Fibroblast of lung (primary cell): ENCODE results near the gene REEP2. TPM values are rescaled to one million over a fixed set of nuclear protein-coding genes. Genes with fewer than 3 reads are reported as not detected.
A peak's percentile ranks its signal among the peaks of the same experiment; 100 is the strongest.
"Not testable (repeated sequence)": the region's sequence is repeated elsewhere in the genome, so short reads cannot be mapped to it uniquely, and the experiment has no call there.

Source experiments
- DNase-seq, 2 donors: peaks; one replicate each; pipeline versions ENCODE4 v3.0.0 to v3.0.0-alpha.2; 2010; ENCODE audit warnings: low read depth in 2 of 2
- H2AFZ ChIP-seq: 2 replicates; pipeline ENCODE4 v1.5.1; 2012; ENCODE audit warnings: low read length, control low read depth, inconsistent platforms
- H3K27ac ChIP-seq: 2 replicates; pipeline ENCODE4 v1.5.1; 2011; ENCODE audit warnings: low read length, control low read depth; ENCODE audit not compliant: insufficient read depth
- H3K27me3 ChIP-seq: 2 replicates; pipeline ENCODE4 v1.5.1; 2011; ENCODE audit warnings: mild to moderate bottlenecking, low read length; ENCODE audit not compliant: control insufficient read depth, insufficient read depth
- H3K36me3 ChIP-seq: 2 replicates; pipeline ENCODE4 v1.5.1; 2011; ENCODE audit warnings: low read length; ENCODE audit not compliant: control insufficient read depth, insufficient read depth
- H3K4me1 ChIP-seq: 2 replicates; pipeline ENCODE4 v1.5.1; 2011; ENCODE audit warnings: low read length; ENCODE audit not compliant: control insufficient read depth, insufficient read depth; ENCODE audit errors: extremely low read depth
- H3K4me2 ChIP-seq: 2 replicates; pipeline ENCODE4 v1.5.1; 2011; ENCODE audit warnings: low read length, control low read depth; ENCODE audit not compliant: insufficient read depth; ENCODE audit errors: extremely low read depth
- H3K4me3 ChIP-seq, 4 experiments: fragments of 200-600 bp in 1 of 4; sonication (generic) in 1 of 4; replicated peaks in 1 of 4; 2 replicates each; pipeline ENCODE4 v1.5.1; 2011 to 2016; ENCODE audit warnings: low read length in 4 of 4, low read depth in 3 of 4, mild to moderate bottlenecking in 3 of 4, control low read depth in 2 of 4, inconsistent platforms in 1 of 4, mixed read lengths in 1 of 4; ENCODE audit not compliant: insufficient read depth in 1 of 4; ENCODE audit errors: control extremely low read depth in 1 of 4
- H3K79me2 ChIP-seq: 2 replicates; pipeline ENCODE4 v1.5.1; 2012; ENCODE audit warnings: mild to moderate bottlenecking, low read length, inconsistent platforms; ENCODE audit not compliant: control insufficient read depth, insufficient read depth
- H3K9ac ChIP-seq: 2 replicates; pipeline ENCODE4 v1.5.1; 2011; ENCODE audit warnings: mild to moderate bottlenecking, low read length, control low read depth; ENCODE audit not compliant: insufficient read depth
- H3K9me3 ChIP-seq: 2 replicates; pipeline ENCODE4 v1.5.1; 2012; ENCODE audit warnings: low read depth, low read length; ENCODE audit not compliant: control insufficient read depth, insufficient read depth
- H4K20me1 ChIP-seq: 2 replicates; pipeline ENCODE4 v1.5.1; 2011; ENCODE audit warnings: low read length; ENCODE audit not compliant: control insufficient read depth, insufficient read depth; ENCODE audit errors: extremely low read depth
- EZH2 ChIP-seq: IDR thresholded peaks from 2 replicates; pipeline ENCODE4 v1.5.1; 2012; ENCODE audit warnings: low read length, control low read depth, mild to moderate bottlenecking; ENCODE audit errors: missing control alignments
- polyA minus RNA-seq: library from RNA; depleted of rRNA, polyadenylated mRNA; stranded (reverse); fragments of >200 nt; gene quantifications from 2 replicates; pipeline ENCODE4 v1.2.3, GENCODE V29; 2011; ENCODE audit warnings: low replicate concordance
- polyA plus RNA-seq, 2 donors: library from polyadenylated mRNA; depleted of rRNA in 1 of 2; stranded (reverse) in 1 of 2; unstranded in 1 of 2; fragments of >200 nt; gene quantifications; 2 replicates each; pipeline ENCODE4 v1.2.1, GENCODE V29; 2011 to 2012; ENCODE audit warnings: missing spikeins in 1 of 2
- total RNA-seq: library from RNA; depleted of rRNA; stranded (reverse); fragments of >200 nt; gene quantifications from 2 replicates; pipeline ENCODE4 v1.2.1, GENCODE V29; 2014
- TF ChIP-seq, protein P1 (sequence below), 2 donors: IDR thresholded peaks in 1 of 2; conservative IDR thresholded peaks in 1 of 2; 1 replicate in 1 of 2; 2 replicates in 1 of 2; pipeline ENCODE4 v1.5.1; 2011 to 2012; ENCODE audit warnings: low read length in 2 of 2, control low read depth in 1 of 2, inconsistent platforms in 1 of 2, low read depth in 1 of 2, mild to moderate bottlenecking in 1 of 2

The REEP2 gene, protein sequence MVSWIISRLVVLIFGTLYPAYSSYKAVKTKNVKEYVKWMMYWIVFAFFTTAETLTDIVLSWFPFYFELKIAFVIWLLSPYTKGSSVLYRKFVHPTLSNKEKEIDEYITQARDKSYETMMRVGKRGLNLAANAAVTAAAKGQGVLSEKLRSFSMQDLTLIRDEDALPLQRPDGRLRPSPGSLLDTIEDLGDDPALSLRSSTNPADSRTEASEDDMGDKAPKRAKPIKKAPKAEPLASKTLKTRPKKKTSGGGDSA
- total RNA-seq (5.9 and 14.4 TPM in 2 replicates), polyA plus RNA-seq (6.1 and 17.7 TPM in 2 replicates), polyA minus RNA-seq (22.1 and 98.6 TPM in 2 replicates)
- polyA plus RNA-seq (2012), result 10.3 and 24.5 TPM in 2 replicates

- DNase-seq, result peak; percentile 30 to 57
- H3K9ac ChIP-seq, result peak within 1 kb of the TSS; percentile 46
- no peaks in the 10 kb centered on the region for H3K27me3 ChIP-seq
- no peaks in the 10 kb centered on the region for H3K79me2 ChIP-seq
- no peak within 1 kb of the TSS for H3K27ac ChIP-seq
- H3K36me3 ChIP-seq, result peaks cover 10% of the 10 kb centered on the region
- H3K4me1 ChIP-seq, result peaks cover 10% of the 10 kb centered on the region
- TF ChIP-seq EZH2, result no peak
- TF ChIP-seq, protein P1, sequence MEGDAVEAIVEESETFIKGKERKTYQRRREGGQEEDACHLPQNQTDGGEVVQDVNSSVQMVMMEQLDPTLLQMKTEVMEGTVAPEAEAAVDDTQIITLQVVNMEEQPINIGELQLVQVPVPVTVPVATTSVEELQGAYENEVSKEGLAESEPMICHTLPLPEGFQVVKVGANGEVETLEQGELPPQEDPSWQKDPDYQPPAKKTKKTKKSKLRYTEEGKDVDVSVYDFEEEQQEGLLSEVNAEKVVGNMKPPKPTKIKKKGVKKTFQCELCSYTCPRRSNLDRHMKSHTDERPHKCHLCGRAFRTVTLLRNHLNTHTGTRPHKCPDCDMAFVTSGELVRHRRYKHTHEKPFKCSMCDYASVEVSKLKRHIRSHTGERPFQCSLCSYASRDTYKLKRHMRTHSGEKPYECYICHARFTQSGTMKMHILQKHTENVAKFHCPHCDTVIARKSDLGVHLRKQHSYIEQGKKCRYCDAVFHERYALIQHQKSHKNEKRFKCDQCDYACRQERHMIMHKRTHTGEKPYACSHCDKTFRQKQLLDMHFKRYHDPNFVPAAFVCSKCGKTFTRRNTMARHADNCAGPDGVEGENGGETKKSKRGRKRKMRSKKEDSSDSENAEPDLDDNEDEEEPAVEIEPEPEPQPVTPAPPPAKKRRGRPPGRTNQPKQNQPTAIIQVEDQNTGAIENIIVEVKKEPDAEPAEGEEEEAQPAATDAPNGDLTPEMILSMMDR (conservative IDR thresholded peaks at IDR 0.05 in 1 of 2, IDR thresholded peaks at IDR 0.05 in 1 of 2; ENCODE audit: low read depth in 1 of 2, low read length in 2 of 2), result no peak
- H4K20me1 ChIP-seq, result no peaks in the 10 kb centered on the region
- H2AFZ ChIP-seq, result peak within 1 kb of the TSS; percentile 73
- no peaks in the 10 kb centered on the region for H3K9me3 ChIP-seq
- H3K4me3 ChIP-seq, result peak within 1 kb of the TSS; percentile 41 to 66 (median 56)
- peak within 1 kb of the TSS; percentile 93 for H3K4me2 ChIP-seq
Measured at GRCh38 chr5:138438724-138439476, at the start of gene REEP2. REEP2 (plus strand) TSS chr5:138439057; CDS start chr5:138439209, 152 bp downstream.

DNA sequence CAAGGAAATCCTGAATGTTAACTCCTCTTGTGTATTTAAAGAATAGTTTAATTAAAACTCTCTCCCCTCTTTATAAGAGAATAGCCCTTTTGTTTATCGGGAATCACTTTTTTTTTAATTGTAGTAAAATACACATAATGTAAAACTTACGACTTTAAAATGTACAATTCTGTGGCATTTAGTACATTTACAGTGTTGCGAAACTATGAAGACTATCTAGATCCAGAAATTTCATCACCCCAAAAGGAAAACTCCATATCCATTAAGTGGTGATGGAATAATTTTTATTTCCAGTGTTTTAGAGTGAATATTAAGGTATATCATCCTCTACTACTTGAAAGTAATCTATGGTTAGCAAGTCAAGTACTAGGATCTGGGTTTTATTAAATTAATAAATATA, 49.5 kb upstream of the REEP2 start:
- Histone ChIP-seq H3K36me3 (peaks cover 18% of the 10 kb centered on the region), H3K4me3 (no peak overlapping the region), H3K27ac (no peak overlapping the region), H2AFZ (no peak overlapping the region), H3K9ac (no peak overlapping the region), H4K20me1 (no peaks in the 10 kb centered on the region), H3K4me1 (no peaks in the 10 kb centered on the region), H3K27me3 (no peaks in the 10 kb centered on the region), H3K79me2 (no peaks in the 10 kb centered on the region), H3K9me3 (no peaks in the 10 kb centered on the region), H3K4me2 (no peak overlapping the region)
- no peak for TF ChIP-seq EZH2
- TF ChIP-seq, protein P1 (conservative IDR thresholded peaks at IDR 0.05 in 1 of 2, IDR thresholded peaks at IDR 0.05 in 1 of 2; ENCODE audit: low read depth in 1 of 2, low read length in 2 of 2), result no peak
- peak in 1 of 2 donors; percentile 24 for DNase-seq

DNA sequence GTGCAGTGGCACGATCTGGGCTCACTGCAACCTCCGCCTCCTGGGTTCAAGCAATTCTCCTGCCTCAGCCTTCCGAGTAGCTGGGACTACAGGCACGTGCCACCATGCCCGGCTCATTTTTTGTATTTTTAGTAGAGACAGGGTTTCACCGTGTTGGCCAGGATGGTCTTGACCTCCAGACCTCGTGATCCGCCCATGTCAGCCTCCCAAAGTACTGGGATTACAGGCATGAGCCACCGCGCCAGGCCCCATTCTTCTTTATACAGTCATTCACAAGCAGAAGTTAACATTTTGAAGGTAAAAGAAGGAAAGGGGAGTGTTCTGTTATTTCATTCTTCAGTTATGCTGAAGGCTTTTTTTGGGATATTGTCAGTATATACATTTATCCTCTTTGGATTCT, 48.9 kb upstream of the REEP2 start:
- not testable (repeated sequence) for H3K27ac ChIP-seq, H3K4me3 ChIP-seq, DNase-seq, H3K4me2 ChIP-seq, H3K4me1 ChIP-seq, H2AFZ ChIP-seq, H3K27me3 ChIP-seq, H3K9me3 ChIP-seq, H3K79me2 ChIP-seq, H3K9ac ChIP-seq, H4K20me1 ChIP-seq
- peaks cover 18% of the 10 kb centered on the region for H3K36me3 ChIP-seq
